Left hindlimb (tissue), 1 donor: ENCODE results near the gene VAV2.

ENCODE experiments used
- DNase-seq: peaks from one replicate; pipeline ENCODE4 v3.0.0-alpha.2; 2018

The VAV2 gene

DNA sequence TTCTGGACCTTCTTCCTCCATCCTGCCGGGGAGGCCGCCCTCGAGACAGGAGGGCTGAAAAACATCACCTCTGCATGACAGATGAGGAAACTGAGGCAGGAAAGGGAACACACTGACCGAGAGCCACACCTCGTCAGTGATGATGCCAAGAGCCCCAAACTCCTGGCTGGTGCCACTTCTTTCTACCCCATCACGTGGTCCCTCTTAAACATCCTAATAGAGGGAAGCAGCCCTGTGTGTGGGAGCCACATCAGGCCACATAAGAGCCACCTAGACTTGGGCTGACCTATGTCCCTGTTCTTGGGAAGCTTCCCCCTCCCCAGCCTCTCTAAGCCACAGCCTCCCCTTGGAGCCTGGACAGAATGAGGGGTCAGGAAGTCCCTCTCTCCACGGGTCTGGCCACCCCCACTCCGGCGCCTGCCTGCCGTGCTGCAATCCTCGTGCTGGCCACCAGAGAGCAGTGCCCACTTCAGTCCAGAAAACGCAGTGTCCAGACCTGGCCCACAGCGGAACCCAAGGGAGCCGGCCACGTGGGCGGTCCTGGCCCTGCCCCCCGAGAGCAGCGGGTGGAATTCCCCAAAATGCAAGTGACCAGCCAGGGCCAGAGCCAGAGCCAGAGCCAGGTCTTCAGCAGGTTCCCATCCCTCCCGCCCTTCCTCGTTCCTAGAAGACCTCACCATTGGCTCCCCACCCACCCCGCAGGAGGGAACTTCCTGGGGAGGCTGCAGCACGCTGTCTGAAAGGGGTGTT is 199.2 kb downstream of the VAV2 start:
- peak; percentile 81 for DNase-seq

DNA sequence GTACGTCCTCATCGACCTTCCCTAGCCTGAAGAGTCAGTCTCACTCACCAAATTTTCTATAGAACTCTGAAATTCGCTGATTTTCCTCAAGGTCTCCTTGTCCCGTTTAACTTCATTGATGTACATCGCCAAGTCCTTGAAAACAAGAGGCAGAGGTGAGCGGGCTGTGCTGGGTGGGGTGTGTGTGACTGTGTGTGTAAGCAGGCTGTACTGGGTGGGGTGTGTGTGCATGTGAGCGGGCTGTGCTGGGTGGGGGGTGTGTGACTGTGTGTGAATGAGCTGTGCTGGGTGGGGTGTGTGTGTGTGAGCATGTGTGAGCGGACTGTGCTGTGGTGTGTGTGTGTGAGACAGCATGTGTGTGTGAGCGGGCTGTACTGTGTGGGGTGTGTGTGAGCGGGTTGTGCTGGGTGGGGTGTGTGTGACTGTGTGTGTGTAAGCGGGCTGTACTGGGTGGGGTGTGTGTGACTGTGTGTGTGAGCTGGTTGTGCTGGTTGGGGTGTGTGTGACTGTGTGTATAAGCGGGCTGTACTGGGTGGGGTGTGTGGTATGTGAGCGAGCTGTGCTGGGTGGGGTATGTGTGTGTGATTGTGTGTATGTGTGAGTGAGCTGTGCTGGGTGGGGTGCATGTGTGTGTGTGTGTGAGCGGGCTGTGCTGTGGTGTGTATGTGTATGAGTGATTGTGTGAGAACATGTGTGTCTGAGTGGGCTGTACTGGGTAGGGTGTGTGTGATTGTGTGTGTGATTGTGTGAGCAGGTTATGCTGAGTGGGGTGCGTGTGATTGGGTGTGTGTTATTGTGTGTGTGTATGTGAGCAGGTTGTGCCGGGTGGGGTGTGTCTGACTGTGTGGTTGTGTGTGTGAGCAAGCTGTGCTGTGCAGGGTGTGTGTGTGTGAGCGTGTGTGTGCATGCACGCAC is 200.1 kb downstream of the VAV2 start:
- DNase-seq: no peak

DNA sequence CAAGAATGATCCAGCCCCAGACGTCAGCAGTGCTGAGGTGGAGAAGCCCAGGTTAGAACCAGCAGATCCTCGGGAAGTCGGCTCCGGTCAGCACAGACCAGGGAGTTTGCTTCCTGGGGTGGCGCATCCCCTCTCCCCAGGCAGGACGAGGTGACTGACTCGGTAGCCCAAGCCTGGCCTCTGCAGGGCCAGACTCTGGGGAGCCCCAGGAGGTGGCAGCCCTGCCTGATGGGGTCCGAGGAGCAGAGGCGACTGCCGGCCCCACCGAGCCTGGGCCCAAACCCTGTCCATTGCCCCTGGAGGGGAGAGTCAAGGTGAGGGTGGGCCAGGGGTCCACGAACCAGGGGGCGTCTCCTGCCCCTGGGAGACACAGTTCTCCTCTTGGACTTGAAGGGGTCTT is 201.1 kb downstream of the VAV2 start:
- no peak for DNase-seq

DNA sequence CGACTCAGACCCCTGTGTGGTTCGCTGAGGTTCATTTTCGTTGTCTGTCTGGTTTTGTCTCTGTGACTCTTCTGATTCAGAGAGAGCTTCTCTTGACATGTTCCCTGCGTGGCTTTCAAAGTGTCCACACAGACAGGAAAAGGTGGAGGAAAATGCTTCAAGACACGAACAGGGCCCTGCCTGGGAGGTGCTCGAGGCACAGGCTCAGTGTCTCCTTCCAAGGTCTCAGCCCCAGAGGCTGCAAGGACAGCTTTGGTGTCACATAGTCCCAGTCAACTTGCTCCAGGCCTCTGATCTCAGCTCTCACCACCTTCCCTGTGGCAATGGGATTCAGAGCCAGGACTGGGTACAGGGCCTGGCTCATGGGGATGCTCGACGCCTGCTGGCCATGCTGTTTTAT is 202.3 kb downstream of the VAV2 start:
- DNase-seq: no peak

DNA sequence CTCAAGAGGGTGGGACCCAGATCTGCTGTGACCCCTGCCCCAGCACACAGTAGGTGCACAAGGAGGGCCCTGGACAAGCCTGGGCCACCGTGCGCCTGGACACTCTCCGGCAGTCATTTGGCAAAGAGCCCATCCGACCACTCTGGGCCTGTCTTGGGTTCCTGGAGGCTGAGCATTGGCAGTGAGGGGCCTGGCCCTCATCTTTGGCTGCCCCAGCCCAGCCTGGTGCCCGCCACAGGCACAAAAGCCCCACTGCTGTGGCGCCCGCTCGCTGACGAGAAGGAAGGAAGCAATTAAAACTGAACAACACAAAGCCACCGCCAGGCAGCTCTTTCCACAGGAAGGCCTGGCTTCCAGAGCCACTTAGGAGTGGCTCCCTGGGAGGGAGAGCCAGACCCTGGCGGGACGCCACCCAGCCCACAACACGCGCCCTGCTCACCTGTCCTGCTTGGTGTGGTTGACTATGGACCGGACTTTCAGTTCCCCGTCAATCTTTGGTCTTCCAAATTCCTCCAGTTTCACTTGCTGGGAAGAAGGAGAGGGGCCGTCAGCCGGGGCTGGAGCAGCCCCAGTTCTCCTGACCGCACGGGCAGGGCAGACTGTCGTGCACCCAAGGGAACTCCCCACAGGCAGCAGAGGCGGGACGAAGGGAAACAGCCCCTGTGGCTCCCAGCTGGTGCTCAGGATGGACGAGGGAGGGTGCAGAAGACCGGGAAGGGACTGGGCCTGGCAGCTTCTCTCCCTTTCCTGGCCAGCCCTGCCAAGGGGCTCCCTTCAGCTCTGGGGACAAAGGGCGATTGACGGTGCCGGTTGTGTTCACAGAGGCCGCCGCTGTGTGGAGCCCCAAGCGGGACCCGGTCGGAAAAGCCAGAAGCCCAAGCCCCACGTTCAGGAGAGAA is 203.1 kb downstream of the VAV2 start:
- peak; percentile 78 for DNase-seq

DNA sequence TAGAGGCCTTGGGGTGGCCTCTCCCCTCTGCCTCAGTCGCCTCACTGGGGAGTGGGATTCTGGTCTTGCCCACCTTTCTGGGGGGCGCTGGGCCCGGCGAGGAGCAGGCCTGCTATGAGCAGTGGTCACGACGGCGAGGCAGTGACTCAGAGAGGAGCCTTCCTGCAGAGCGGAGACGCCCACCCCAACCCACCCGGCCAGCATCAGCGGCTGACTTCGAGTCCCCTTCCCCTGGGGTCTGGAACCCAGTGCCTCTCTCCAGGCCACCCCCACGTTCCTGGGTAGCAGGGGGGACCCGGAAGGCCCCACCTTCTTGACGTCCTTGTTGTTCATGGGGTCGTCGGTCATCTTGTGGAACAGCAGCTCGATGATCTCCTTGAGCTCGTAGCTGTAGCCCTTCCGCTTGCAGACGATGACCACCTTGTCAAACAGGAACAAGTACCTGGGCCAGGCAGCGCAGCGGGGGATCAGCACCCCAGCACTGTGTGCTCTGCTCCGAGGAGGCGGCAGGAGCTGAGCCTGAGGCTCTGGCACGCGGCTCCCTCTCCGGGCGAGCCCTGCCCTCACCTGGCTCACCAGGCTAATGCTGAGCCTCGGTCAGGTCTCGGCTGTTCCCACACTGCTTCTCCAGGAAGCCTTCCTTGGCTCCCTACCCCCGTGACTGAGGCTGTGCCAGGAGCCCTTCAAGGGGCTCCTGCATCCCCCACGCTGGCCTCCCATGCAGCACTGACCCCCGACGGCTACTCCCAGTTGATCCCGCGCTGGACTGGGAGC is 203.9 kb downstream of the VAV2 start:
- DNase-seq: no peak

DNA sequence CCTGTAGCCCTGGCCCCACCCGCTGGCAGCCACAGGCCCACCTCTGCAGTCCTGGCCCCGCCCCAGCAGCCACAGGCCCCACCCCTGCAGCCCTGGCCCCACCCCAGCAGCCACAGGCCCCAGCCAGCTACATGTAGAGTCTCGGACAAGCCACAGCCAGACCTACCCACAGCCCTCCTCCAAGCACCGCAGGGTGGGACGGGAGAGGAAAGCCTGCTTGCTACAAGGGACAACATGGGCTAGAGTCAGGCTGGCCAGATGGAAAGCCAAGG is 204.4 kb downstream of the VAV2 start:
- DNase-seq: peak; percentile 86

DNA sequence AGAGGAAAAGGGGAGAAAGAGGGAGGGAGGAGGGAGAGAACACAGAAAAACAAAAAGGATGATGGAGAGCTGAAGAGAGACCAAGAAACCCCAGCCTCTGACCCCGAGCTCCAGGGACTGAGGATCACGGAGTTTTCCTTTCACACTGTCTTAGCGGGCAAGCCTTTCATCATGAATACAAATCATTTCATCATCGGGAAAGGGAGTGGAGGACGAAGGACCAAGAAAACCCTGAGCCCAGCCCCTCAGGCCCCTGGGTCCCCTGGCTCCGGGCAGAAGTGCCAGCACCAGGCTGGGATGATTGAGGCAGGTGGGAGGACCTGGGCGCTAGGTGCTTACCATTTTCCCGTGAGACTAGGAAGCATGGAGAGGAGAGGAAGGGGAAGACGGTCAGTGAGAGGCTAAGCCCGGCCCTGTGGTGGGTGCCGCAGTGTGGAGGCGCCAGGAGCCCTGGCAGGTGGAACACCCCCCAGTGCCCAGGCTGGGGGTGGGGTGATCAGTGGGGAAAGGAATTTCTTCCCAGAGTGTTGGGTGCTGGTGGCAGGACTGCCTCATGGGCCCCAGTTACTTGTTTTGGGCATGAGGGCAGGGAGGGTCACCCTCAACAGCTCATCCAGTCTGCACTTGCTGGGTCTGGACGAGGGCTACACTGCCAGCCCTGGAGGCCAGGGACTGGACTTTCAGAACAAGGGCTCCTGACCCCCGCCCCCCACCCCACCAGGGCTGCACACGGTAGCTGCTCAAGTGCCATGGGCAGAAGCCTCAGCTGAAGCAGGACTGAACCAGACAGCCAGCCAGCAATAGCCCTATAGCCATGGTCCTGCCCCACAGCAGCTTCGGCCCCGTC is 205.0 kb downstream of the VAV2 start:
- DNase-seq: no peak

DNA sequence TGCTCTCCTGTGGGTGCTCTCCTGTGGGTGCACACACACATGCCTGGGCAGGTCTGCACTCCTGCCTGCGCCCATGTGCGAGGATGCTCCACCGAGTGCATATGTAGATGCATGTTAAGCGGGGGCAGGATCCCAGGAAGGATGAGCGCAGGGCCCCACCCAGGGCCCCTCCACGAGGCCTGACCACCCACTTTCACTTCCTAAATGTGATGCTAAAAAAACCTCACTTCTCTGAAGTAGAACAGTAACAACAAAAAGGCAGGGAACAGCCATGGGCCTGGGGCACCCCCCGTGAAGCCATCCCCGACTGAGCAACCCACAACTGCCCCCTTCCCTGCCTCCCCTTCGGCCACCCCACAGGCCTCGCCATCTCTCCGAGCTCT is 205.8 kb downstream of the VAV2 start:
- no peak for DNase-seq

DNA sequence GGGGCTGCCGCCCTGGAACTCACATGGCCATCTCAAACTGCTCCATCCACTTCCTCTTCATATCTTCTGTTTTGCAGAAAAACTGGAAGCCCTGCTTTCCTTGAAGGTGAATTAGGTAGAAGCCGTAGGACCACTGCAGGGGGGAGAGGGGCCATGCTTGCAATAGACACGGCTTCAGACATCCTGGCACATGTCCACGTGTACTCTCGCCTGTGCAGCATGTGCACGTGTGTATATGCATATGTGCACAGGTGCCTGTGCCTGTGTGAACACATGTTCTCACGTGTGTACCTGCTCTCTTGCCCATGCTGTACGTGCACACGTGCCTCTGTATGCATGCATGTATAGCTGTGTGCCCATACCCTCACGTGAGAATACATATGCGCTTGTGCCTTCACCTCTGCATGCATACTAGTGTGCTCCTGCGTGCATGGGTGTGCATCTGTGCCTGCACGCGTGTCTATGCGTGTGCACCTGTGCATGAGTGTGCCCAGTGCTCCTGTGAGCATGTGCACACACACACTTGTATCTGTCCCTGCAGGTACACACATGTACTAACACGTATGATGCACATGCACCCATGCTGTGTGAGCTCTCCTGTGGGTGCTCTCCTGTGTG is 206.3 kb downstream of the VAV2 start:
- DNase-seq: no peak

DNA sequence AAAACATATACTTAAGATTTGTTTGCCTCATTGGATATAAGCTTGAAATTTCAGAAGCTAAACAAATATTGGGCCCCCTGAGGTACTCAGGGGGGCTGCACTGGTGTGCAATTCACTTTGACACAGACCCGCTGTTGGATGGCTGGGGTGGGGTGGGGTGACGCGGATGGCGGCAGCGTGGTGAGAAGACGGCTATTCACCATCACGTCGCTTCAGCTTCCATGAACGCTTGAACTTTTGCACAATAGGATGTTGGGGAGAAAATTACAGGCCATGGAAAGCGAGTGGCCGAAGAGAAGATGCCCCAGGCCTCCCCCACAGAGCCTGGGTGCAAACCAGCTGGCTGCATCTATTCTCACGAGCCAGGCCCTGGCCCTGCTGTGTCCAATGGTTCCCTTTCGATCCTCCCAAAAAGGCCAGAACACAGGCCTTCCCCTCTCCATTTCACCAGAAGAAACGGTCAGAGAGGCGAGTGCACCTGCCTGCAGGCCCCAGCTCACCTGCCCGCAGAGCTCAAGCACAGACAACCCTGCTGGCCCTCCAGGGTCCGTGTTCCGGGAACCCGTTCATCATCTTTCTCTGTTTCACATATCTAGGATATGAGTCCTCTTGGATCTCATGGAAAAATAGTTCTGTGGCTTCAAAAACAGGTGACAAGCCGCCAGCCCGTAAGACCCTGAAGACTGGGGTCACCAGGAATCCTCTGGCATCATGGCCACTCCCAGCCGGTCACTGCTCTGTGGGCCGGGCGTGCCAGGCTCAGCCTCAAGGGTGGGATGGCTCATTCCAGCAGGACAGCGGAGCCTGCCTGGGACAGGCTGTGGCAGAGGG is 207.2 kb downstream of the VAV2 start:
- peak; percentile 27 for DNase-seq

DNA sequence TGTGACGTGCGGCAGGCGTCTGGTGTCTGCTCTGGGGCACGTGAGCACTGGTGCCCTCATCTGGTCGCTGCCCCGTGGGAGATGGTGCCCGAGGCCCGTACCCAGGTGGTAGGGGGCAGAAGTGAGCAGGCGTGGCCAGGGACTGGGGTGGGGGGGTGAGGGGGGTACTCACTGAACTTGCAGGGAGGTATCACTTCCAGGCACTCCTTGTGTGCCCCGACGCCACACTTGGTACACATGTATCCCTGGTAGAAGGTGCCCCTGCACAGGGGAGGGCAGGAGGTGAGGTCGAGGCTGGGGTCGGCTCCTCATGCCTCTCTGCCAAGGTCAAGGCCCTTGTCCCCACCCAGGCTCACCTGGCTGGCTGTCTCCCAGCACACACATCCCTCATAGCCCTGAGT is 208.8 kb downstream of the VAV2 start:
- peak; percentile 24 for DNase-seq

DNA sequence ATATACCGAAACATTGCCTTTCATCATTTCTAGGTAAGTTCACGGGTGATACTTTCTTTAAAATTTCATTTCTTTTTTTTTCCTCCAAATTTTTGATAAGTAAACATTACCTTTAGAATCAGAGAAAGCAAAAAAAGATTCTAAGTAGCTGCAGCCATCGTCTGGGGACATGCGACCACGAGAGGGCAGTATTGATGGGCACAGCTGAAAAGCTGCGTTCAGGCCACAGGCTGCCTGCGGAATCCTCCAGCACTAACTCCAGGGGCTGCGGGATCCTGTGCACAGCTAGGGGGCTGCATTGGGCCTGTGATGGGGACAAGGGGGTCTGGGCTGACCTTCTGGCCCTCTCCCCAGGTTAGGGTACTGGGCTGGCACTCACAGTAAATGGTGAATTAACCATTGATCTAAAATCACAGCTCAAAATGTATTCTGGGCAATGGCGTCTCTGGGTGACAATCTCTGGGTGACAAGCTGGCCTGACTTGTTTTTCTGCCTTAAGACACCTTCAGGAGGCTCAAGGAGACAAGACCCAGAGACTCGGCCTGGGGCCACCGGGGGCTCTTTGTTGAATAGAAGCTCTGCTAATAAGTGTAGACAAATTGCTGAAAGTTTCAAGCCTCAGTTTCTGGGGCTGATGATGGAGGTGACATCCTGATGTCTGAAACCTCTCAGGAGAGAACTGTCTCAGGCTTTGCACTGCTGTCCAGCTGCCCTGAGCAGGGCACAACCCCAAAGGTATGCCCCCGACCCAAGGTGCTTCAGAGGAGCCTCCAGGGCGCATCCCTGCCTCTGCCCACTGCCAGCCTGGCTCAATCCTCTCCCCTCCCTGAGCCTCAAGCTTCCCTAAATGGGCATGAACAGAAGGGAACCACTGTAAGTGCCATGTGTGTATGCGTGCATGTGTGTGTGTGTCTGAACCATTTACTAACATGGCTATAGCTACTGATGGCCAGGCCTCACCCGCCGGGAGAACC is 209.7 kb downstream of the VAV2 start:
- peak; percentile 76 for DNase-seq

DNA sequence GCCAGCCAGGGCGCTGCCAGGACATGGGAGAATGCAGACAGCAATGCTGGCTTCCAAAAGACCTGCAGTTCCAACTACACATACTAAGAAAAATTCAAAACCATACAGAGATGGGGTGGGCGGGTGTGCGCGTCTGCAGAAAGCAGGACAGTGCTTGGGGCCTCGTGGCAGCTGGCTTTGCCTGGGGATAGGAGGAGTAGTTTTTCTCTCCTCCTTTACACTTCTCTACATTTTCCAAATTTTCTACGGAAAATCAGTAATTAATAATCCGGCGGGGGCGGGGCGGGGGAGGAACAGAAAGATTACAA is 210.3 kb downstream of the VAV2 start:
- peak; percentile 21 for DNase-seq

DNA sequence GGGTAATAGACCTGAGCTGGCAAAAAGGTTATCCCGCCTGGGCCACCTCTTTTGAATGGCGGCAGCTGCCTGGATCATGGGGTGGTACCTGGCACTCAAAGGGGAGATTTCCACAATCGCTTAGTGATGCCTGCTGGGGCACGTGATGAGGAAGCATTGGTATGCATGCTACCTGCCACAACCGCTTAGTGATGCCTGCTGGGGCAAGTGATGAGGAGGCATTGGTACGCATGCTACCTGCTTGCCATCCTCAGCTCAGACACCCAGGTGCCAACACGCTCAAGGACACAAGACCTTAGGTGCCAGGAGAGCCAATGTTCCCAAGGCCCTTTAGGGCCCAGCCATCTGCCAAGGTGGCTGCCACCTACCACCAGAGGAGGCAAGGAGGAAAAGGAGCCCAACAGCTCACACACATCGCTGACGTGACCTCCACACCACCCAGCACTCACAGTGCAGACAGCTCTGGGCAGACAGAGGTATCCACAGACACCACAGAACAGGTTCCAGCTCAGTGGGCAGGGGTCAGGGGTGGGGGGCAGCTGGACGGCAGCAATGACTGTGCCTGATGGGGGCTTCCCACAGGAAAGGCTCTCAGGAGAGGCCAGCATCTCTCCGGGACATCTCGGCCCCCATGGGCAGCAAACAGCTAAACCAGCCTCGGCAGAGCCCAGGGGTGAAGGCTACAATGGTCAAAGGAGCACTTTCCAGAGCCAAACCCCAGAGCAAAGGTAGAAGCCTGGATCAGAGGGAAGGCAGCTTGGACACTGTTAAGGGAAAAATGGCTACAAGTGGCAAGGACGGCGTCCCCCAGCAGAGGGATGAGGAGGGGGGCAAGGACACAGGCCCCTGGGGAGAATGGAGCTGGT is 210.9 kb downstream of the VAV2 start:
- DNase-seq: peak; percentile 19

DNA sequence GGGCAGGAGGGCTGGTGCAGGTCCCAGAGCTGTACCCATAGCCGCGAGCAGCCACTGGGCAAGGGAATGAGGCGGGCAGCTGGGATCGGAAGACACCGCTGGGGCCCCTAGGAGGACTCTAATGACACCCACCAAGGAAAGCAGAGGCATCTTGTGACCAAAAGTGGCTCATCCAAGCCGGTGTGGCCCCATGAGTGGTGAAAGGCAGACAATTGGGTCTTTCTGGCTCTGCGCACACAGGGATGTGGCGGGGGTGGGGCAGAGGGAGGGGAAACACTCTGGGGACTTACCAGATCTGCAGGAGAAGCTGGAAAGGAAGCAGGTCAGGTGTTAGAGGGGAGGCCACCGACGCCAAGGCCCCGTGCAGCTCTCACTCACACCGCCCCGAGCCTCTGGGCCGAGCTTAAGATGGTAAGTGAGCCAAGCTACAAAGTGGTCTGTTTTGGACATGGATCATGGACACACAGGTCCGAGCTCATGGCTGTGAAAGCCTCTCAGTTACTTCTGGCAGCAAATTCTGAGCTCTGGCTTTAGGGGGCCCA is 211.6 kb downstream of the VAV2 start:
- peak; percentile 20 for DNase-seq

DNA sequence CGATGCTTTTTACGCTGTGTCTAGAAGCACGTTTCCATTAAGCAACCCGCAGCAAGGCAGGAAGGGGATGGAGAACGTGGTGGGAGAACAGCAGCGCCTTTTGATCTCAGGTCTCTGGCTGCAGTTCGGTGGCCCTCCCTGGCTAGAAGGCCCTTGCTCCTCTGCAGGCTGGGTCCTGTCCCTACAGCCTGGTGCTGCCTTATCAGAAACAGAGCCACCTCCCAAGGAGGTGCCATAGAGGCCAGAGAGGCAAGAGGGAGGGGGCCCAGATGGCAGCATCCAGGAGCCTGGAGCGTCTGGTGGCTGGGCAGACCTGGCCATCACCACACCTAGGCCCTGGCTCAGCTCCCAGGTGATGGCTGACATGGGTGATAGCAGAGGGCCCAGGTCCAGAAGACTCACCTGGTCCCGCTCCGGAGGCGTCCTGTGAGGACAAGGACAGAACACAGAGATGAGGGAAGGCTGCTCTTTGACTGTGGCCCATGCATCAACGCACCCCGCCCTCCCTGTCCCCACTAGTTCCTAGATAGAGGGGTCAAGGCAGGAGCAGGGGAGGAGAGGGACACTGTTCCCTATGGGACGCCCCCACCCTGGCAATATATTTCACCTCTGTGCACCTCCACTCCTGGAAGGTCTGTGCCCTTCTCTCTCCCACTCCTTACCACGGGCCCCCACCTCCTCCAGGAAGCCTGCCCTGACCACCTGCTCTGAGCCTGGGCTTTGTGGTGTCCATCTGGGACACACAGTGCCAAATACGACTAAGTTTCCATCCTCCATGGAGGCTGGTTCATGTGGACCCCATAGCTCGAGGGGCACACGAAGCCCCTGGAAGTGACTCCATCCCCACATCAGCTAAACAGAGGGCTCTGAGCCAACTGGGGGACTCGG is 212.4 kb downstream of the VAV2 start:
- peak; percentile 23 for DNase-seq
